PC-9 (cell line): ENCODE data around the gene TRIM44. TPM values are rescaled to one million over a fixed set of nuclear protein-coding genes. Genes with fewer than 3 reads are reported as not detected.

Experiments
- BruUV-seq: library from RNA; stranded (reverse); fragments of 400-500 nt; replicated peaks from 2 replicates; lab custom pipeline; 2021; lab: Mats Ljungman, UMichigan
- CTCF ChIA-PET: fragments of 300-600 bp; sonication (Branson Sonifier 250); formaldehyde crosslinking; loops from one replicate; lab custom pipeline; 2022; ENCODE audit warnings: antibody characterized with exemption; lab: Charles Lee
- POLR2A ChIA-PET: fragments of 300-600 bp; sonication (Branson Sonifier 250); formaldehyde crosslinking; loops from one replicate; lab custom pipeline; 2022; ENCODE audit warnings: antibody characterized with exemption; ENCODE audit not compliant: unreplicated experiment; lab: Charles Lee
- DNase-seq, 2 experiments: peaks; one replicate each; pipeline versions ENCODE4 v3.0.0 to v3.0.0-alpha.2; 2015 to 2022; ENCODE audit warnings: mixed read lengths in 1 of 2
- H2AFZ ChIP-seq: fragments of 200-600 bp; sonication (generic); 2 replicates; pipeline ENCODE4 v1.8.1; 2017; ENCODE audit warnings: antibody characterized with exemption
- H3F3A ChIP-seq: fragments of 200-600 bp; sonication (generic); 2 replicates; pipeline ENCODE4 v1.8.1; 2017; ENCODE audit warnings: antibody characterized with exemption, mild to moderate bottlenecking, low read depth; ENCODE audit not compliant: insufficient read depth
- H3K27ac ChIP-seq: fragments of 200-600 bp; sonication (generic); 2 replicates; pipeline ENCODE4 v1.6.1; 2016; ENCODE audit warnings: mixed run types
- H3K27me3 ChIP-seq: fragments of 200-600 bp; sonication (generic); 2 replicates; pipeline ENCODE4 v1.6.1; 2016; ENCODE audit warnings: low read depth, mixed run types; ENCODE audit not compliant: insufficient read depth
- H3K36me3 ChIP-seq: fragments of 200-600 bp; sonication (generic); 2 replicates; pipeline ENCODE4 v1.6.1; 2016; ENCODE audit warnings: low read depth, mixed run types
- H3K4me1 ChIP-seq: fragments of 200-600 bp; sonication (generic); replicated peaks from 2 replicates; pipeline ENCODE4 v1.6.1; 2016; ENCODE audit warnings: mixed run types; ENCODE audit not compliant: insufficient read depth
- H3K4me2 ChIP-seq: fragments of 200-600 bp; sonication (generic); 2 replicates; pipeline ENCODE4 v1.6.1; 2017; ENCODE audit warnings: mixed run types
- H3K4me3 ChIP-seq: fragments of 200-600 bp; sonication (generic); 2 replicates; pipeline ENCODE4 v1.6.1; 2016; ENCODE audit warnings: mixed run types
- H3K79me2 ChIP-seq: fragments of 200-600 bp; sonication (generic); 2 replicates; pipeline ENCODE4 v1.6.1; 2017; ENCODE audit warnings: low read depth, mixed run types
- H3K9me2 ChIP-seq: fragments of 200-600 bp; sonication (generic); 2 replicates; pipeline ENCODE4 v1.8.1; 2017; ENCODE audit warnings: mild to moderate bottlenecking; ENCODE audit not compliant: insufficient read depth
- H3K9me3 ChIP-seq: fragments of 200-600 bp; sonication (generic); 2 replicates; pipeline ENCODE4 v1.8.1; 2016; ENCODE audit warnings: low read depth; ENCODE audit not compliant: insufficient read depth
- H4K20me1 ChIP-seq: fragments of 200-600 bp; sonication (generic); 2 replicates; pipeline ENCODE4 v1.8.1; 2017; ENCODE audit not compliant: insufficient read depth
- EZH2 ChIP-seq: fragments of 200-600 bp; sonication (generic); IDR thresholded peaks from 2 replicates; pipeline ENCODE4 v1.8.0; 2017; ENCODE audit warnings: antibody characterized with exemption, low read depth
- intact Hi-C: fragments of 100-400 bp; cut with micrococcal nuclease; formaldehyde crosslinking; loops from one replicate; pipeline ENCODE4 v1.10.0; 2022; ENCODE audit not compliant: unreplicated experiment
- total RNA-seq: library from RNA; stranded (reverse); gene quantifications from 2 replicates; pipeline ENCODE4 v1.2.3, GENCODE V29; 2021
- TF ChIP-seq, protein P1 (sequence below): fragments of 200-600 bp; sonication (generic); conservative IDR thresholded peaks from 2 replicates; pipeline ENCODE4 v1.6.1; 2017; ENCODE audit warnings: mixed run types, antibody characterized with exemption, mild to moderate bottlenecking, moderate library complexity

The TRIM44 gene
- total RNA-seq, 1 experiment from 2014 or later, result 100 TPM

- Histone ChIP-seq H3K9me2 (no peaks in the 10 kb centered on the region), H3K4me3 (no peak overlapping the region), H3F3A (no peaks in the 10 kb centered on the region), H3K27me3 (no peaks in the 10 kb centered on the region), H3K4me1 (no peaks in the 10 kb centered on the region), H4K20me1 (peaks cover 16% of the 10 kb centered on the region), H2AFZ (no peak overlapping the region), H3K4me2 (no peak overlapping the region), H3K79me2 (peaks cover 31% of the 10 kb centered on the region), H3K27ac (no peak overlapping the region), H3K36me3 (peaks cover 12% of the 10 kb centered on the region), H3K9me3 (no peaks in the 10 kb centered on the region)
- CTCF ChIA-PET, result interaction anchor here (1.2 kb wide), 1 partner anchor 133 kb away, joined by 3 read pairs; no protein-coding TSS in a partner anchor
- POLR2A ChIA-PET, result no interaction called here
- DNase-seq, result no peak
- no TSS peak for BruUV-seq
- TF ChIP-seq EZH2, result no peak
- TF ChIP-seq, protein P1, sequence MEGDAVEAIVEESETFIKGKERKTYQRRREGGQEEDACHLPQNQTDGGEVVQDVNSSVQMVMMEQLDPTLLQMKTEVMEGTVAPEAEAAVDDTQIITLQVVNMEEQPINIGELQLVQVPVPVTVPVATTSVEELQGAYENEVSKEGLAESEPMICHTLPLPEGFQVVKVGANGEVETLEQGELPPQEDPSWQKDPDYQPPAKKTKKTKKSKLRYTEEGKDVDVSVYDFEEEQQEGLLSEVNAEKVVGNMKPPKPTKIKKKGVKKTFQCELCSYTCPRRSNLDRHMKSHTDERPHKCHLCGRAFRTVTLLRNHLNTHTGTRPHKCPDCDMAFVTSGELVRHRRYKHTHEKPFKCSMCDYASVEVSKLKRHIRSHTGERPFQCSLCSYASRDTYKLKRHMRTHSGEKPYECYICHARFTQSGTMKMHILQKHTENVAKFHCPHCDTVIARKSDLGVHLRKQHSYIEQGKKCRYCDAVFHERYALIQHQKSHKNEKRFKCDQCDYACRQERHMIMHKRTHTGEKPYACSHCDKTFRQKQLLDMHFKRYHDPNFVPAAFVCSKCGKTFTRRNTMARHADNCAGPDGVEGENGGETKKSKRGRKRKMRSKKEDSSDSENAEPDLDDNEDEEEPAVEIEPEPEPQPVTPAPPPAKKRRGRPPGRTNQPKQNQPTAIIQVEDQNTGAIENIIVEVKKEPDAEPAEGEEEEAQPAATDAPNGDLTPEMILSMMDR, result no peak
- intact Hi-C loops, result no loop called here
Measured at GRCh38 chr11:35689081-35689996, 26.8 kb downstream of the TRIM44 start.

DNA sequence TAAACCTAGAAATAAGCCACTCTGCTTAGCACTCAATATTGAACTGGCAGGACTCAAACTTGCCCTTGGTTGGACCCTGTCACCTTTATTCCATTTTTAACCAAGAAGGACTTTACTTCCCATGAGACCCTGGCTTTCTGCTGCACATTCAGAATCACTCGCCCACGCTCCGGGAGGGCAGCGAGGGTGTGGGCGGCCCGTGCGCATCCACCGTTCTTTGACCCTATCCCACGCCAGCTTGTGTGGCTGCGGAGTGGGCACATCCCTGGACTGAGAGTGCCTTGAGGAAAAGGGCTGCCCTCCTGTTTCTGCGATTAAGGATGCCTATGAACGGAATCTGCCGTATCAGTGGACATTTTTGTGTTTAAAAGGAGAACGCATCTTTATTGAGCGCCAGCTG is 39.6 kb downstream of the TRIM44 start:
- Histone ChIP-seq H3F3A (no peaks in the 10 kb centered on the region), H2AFZ (no peak overlapping the region), H3K4me3 (no peak overlapping the region), H3K27ac (no peak overlapping the region), H3K27me3 (no peaks in the 10 kb centered on the region), H3K9me2 (no peaks in the 10 kb centered on the region), H3K9me3 (peaks cover 5% of the 10 kb centered on the region; the same call in 1 of the 2 replicates), H3K4me1 (no peaks in the 10 kb centered on the region), H3K79me2 (peaks cover 19% of the 10 kb centered on the region; the same call in 1 of the 2 replicates), H3K4me2 (no peak overlapping the region), H3K36me3 (no peaks in the 10 kb centered on the region), H4K20me1 (no peaks in the 10 kb centered on the region)
- no peak for DNase-seq
- no peak for TF ChIP-seq EZH2
- TF ChIP-seq, protein P1, result no peak
- POLR2A ChIA-PET, result no interaction called here
- intact Hi-C loops, result no loop called here
- BruUV-seq, result no TSS peak
- CTCF ChIA-PET, result no interaction called here

- no peak overlapping the region for H3K4me3 ChIP-seq
- no peaks in the 10 kb centered on the region for H3K27me3 ChIP-seq
- no peak overlapping the region for H2AFZ ChIP-seq
- H3K4me1 ChIP-seq, result no peaks in the 10 kb centered on the region
- no peak for DNase-seq
- TF ChIP-seq, protein P1, result no peak
- no peak overlapping the region for H3K4me2 ChIP-seq
- no TSS peak for BruUV-seq
- no peaks in the 10 kb centered on the region for H3K36me3 ChIP-seq
- H3K9me3 ChIP-seq, result no peaks in the 10 kb centered on the region
- no peaks in the 10 kb centered on the region for H3K9me2 ChIP-seq
- intact Hi-C loops, result no loop called here
- no peaks in the 10 kb centered on the region for H3F3A ChIP-seq
- H4K20me1 ChIP-seq, result peaks cover 13% of the 10 kb centered on the region; the same call in 1 of the 2 replicates
- ChIA-PET POLR2A (no interaction called here), CTCF (no interaction called here)
- H3K27ac ChIP-seq, result no peak overlapping the region
- H3K79me2 ChIP-seq, result peaks cover 11% of the 10 kb centered on the region; the same call in 1 of the 2 replicates
Measured at GRCh38 chr11:35709376-35709775, 46.8 kb downstream of the TRIM44 start.
